ENCODE measurements around the gene CCDC28B.
"Not testable (repeated sequence)": the region's sequence is repeated elsewhere in the genome, so short reads cannot be mapped to it uniquely, and the experiment has no call there.

CCDC28B gene

DNA sequence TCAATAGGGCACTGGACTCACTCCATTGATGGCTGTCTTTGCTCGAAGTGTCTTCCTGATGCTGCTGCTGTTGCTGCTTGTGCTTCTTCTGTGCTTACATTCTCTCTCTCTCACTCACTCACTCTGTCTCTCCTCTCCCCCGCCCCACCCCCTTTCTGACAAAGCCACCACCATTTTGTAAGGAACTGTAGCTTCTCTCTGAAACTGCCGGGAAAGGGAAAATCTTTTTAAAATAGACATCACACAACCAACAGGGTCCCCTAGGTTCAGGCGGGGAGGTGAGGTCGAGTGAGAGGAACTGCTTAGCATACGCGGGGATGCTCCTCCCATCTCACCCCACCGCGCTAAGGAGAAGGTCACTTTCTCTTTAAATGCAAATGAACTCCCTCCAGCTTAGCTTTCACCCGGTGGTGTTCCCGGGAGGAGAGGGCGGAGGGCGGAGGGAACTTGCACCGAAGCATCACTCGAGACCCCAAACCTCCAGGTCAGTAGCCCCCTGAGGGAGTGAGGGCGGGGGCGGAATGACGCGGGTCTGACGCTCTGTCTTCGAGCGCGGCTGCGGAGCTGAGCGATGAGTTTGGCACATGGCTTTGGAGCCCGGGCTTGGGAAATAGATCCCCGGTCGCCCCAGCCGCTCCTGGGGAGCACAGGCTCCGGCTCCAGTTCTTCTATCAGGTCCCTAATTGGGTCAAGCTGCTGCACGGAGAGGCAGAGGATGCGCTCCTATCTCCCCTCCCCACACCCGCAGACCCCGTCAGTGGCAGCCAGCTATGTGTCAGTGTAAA is at the start of gene CCDC28B:
Gene CCDC28B (plus strand): TSS at position 370 of the 785 bp plus-strand sequence. CDS start 1,341 bp downstream, outside the sequence.
- DNase-seq = peak; percentile 48
- in situ Hi-C loops (cut with HindIII; ENCODE audit: low pct_ligation_motif_present, low pct_unique_long_range_greater_than_20kb, low sequenced_read_pairs) = no loop called here

DNA sequence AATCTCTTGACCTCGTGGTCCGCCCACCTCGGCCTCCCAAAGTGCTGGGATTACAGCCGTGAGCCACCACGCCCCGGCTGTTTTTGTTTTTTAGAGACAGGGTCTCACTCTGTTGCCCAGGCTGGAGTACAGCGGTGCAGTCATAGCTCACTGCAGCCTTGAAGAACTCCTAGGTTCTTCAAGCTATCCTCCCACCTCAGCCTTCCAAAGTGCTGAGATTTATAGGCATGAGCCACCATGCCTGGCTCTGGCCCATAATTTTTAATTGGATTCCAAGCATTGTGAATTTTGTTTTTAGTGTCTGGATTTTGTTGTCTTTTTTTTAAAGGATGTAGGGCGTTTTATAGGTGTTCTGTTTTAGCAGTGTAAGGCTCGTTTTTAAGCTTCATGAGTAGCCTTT is 49.5 kb upstream of the CCDC28B start:
- in situ Hi-C loops (cut with HindIII; ENCODE audit: low pct_ligation_motif_present, low pct_unique_long_range_greater_than_20kb, low sequenced_read_pairs) = no loop called here
- no peak for DNase-seq

DNA sequence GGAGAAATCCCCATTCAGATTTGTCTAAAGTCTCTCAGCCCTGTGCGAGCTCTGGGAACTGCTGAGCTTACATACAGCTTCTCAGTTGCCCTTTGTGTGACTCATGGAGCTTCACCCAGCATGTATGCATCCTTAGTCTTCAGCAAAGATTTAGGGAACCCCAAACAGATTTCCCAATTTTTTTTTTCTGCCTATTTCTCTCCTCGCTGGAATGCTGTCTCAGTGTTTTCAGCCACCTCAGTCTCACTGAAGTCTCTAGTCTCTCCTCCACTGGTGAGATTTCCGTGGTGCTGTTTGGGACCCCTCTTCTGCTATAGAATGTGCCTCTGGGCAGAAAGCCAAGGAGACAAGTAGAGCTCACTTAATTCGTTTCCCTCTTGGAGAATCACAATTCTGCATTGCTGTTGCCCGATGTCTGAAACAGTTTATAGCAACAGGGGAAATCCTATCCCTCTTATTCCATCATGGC is 49.0 kb upstream of the CCDC28B start:
- in situ Hi-C loops (cut with HindIII; ENCODE audit: low pct_ligation_motif_present, low pct_unique_long_range_greater_than_20kb, low sequenced_read_pairs) = no loop called here
- no peak for DNase-seq

DNA sequence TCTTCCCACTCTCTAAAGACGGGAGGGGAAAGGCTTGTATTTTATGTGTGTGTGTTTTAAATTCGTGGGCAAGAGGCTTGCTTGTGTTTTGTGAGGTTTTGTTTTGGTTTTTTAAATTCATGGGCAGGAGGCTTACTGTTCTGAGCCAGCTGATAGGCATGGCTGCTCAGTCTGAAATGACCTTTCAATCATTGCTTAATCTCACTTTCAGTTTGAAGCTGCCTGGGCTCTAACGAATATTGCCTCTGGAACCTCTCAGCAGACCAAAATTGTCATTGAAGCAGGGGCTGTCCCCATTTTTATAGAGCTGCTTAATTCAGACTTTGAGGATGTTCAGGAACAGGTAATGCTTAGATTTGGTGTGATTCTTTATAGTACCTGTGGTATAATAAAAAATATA is 41.2 kb upstream of the CCDC28B start:
- no peak for DNase-seq
- in situ Hi-C loops (cut with HindIII; ENCODE audit: low pct_ligation_motif_present, low pct_unique_long_range_greater_than_20kb, low sequenced_read_pairs) = no loop called here

DNA sequence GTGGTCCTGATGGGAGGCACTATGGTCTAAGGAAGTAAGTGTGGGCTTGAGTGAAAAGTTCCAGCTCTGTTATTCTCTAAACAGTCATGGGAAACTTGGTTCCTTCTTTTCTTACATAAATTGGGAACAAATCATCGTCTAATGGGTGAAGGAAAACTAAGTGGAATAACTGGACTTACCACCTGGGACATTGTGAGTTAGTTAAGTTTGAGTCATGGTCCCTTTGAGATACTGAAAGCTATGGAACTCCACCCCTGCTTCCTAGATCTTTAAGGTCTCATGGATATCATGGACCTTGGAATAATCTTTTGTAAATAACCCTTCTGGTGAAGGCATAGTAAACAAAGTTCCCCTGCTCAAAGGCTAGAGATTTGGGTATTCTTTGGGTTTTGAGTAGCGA is 37.0 kb upstream of the CCDC28B start:
- no peak for DNase-seq
- in situ Hi-C loops (cut with HindIII; ENCODE audit: low pct_ligation_motif_present, low pct_unique_long_range_greater_than_20kb, low sequenced_read_pairs) = no loop called here

DNA sequence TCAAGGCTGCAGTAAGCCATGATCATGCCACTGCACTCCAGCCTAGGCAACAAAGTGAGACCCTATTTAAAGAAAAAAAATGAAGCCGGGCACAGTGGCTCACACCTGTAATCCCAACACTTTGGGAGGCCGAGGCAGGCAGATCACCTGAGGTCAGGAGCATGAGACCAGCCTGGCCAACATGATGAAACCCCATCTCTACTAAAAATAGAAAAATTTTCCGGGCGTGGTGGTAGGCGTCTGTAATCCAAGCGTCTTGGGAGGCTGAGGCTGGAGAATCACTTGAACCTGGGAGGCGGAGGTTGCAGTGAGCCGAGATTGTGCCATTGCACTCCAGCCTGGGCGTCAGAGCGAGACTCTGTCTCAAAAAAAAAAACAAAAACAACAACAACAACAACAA is 34.8 kb upstream of the CCDC28B start:
- DNase-seq; in situ Hi-C loops (cut with HindIII; ENCODE audit: low pct_ligation_motif_present, low pct_unique_long_range_greater_than_20kb, low sequenced_read_pairs): not testable (repeated sequence)

DNA sequence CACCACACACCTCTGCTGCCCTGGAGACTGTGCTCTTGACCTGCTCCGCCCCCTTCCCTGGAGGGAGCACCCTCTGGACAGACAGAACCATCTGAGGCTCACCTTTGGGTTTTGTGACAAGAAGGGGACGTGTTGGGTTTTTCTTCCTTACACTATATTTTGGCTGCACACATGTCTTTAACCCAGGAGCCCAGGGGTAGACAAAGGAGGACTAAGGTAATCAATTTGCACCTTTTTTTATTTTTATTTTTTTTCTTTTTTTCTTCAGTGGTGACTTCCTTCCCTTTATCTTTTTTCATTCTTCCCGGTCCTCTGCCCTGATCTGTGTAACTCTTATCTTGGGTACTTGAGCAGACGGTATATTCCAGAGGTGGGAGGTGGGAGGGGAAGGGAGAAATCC is 29.4 kb upstream of the CCDC28B start:
- no peak for DNase-seq
- in situ Hi-C loops (cut with HindIII; ENCODE audit: low pct_ligation_motif_present, low pct_unique_long_range_greater_than_20kb, low sequenced_read_pairs) = no loop called here

DNA sequence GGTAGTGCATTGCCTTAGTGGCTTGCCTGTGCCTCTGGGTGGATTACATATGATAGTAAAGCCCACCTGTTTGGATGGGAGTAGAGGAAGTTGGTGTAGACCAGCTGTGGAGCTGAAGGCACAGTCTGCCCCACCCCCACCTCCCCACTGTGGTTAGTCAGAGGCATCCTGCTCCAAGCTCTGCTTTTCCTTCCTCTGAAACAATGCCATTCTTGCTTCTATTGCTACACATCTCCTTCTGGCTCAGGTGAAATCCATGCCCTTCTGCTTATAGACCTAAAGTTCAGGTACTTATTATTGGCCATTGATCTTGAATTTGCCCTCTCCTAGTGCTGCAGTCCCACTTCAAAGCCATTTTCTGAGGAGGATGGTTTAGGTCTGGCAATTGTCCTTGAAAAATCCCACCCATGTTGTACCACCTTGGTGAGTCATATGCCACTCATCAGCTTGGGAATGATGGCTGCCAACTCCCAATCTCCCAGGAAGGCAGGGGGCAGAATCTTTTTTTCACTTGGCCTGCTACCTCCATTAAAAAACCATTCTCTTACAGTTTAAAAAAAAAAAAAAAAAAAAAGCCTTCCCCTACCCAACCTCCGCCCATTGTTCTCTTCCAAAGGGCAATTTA is 27.7 kb upstream of the CCDC28B start:
- DNase-seq = no peak

DNA sequence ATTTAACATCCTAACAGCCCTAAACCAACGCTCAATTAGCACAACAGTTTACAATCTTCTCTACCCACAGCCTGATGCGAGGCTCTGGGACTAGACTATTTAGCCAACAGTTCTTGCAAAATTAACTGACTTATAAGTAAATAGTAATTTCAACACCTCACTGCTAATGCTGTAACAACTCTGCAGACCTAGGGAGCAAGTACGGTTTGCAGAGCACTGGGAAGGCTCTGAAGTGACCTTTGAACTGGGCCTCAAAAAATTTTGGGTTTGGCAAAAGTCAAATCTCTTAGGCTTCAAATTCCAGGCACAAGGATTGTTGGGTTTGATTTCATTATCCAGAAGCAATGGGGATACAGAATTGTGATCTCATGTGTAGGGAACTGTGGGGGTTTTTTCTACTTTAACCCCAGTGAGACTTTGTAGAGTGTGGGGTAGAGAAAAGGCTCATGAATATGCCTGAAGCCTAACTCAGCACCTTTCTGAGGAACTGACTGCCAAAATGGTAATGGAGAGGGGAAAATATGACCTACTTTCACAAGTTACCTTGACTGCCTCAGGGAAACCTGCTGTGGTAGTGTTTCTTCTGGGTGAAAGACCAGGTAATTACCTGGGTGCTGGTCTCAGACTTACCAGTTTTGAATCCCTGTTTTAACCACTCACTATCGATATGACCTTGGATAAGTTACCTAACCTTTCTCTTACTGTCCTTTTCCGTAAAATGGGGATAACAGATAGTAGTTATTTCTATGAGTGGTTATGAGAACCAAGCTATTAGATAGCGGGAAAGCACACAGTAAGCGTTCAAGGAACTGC is 21.8 kb upstream of the CCDC28B start:
- no peak for DNase-seq
- in situ Hi-C loops (cut with HindIII; ENCODE audit: low pct_ligation_motif_present, low pct_unique_long_range_greater_than_20kb, low sequenced_read_pairs) = no loop called here

More for the DNA sequence above, 27.7 kb upstream of the CCDC28B start:
- in situ Hi-C loops (cut with HindIII; ENCODE audit: low pct_ligation_motif_present, low pct_unique_long_range_greater_than_20kb, low sequenced_read_pairs) = no loop called here

DNA sequence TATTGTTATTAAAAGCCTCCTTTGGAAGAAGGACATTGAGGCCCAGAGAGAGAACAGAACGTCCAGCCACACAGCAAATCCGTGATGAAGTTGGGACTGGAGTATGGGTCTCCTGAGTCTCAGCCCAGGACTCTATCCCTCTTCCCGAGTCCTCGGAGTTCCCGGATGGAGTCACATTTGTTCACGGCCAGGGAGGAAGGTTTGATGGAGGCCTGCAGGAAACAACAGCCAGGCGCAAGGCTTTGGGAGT is 21.3 kb upstream of the CCDC28B start:
- no peak for DNase-seq
- in situ Hi-C loops (cut with HindIII; ENCODE audit: low pct_ligation_motif_present, low pct_unique_long_range_greater_than_20kb, low sequenced_read_pairs) = no loop called here

DNA sequence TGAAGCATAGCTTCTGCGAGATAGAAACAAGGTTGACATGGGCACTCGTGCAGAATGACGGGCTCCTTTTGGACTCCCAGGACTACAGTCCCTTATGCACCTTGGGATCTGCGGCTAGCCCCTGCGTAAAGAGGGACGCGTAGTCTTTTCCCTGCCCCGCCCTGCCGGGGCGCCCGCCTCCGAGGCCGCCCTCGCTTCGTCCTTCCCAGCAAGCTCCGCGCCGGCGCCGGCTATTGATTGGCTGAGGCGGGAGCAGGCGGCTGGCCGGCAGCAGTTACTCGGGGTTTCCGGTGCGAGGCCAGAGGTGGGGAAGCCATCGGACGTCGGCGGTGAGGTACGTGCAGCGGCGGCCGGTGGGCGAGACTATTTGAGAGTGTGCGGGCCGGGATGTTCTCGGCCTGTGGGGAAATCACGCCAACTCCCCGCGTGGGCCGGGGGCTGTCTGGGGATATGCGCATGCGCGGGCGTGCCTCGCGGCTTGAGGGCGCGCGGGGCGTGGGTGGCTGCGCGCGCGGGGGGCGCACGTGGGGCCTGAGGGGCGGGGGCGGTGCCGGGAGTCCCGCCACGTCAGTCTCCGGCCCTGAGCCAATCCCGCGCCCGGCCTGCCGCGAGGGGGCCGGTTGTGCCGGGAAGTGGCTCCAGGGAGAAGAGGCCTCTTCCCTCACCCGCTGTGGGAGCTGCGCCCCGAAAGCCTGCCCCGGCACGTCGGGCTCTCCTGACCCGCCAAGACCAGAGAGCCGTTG is 20.8 kb upstream of the CCDC28B start, which contains the start of gene TXLNA:
Gene TXLNA (plus strand): TSS at position 233 of the 743 bp plus-strand sequence. CDS start 671 bp downstream, outside the sequence.
- DNase-seq = peak; percentile 90
- in situ Hi-C loops (cut with HindIII; ENCODE audit: low pct_ligation_motif_present, low pct_unique_long_range_greater_than_20kb, low sequenced_read_pairs) = no loop called here

DNA sequence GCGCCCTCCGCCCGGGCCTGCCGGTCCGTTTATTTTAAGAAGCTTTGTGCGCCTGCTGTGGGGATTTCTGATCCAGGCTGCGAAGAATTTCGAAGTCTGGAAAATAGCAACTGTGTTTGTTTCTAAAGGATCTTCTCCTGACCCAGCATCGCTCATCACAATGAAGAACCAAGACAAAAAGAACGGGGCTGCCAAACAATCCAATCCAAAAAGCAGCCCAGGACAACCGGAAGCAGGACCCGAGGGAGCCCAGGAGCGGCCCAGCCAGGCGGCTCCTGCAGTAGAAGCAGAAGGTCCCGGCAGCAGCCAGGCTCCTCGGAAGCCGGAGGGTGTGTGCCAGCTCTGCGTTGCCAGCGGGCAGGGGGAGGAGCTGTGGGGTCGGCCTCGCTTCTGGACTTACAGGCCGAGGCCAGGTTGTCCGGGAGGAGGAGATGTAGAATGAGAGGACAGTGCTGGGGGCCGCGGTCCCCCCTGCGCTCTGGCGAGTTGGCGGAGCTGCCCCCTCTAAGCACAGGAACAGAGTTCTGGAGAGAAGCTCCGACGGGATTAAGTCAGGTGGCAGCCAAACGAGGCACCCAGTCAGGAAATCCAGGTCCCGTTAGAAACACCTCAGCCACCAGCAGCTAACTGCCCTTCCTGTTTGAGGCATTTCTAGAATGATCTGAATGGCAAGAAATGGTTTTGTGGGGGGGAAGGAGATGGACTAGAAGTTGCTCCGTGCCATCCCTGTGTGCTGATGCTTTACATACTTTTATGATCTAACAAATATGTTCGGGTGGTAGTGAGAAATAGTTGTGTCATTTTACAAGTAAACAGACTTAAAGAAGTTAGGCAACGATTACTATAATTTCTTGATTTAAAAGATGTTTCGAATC is 20.0 kb upstream of the CCDC28B start:
- in situ Hi-C loops (cut with HindIII; ENCODE audit: low pct_ligation_motif_present, low pct_unique_long_range_greater_than_20kb, low sequenced_read_pairs) = no loop called here
- DNase-seq = peak; percentile 56

DNA sequence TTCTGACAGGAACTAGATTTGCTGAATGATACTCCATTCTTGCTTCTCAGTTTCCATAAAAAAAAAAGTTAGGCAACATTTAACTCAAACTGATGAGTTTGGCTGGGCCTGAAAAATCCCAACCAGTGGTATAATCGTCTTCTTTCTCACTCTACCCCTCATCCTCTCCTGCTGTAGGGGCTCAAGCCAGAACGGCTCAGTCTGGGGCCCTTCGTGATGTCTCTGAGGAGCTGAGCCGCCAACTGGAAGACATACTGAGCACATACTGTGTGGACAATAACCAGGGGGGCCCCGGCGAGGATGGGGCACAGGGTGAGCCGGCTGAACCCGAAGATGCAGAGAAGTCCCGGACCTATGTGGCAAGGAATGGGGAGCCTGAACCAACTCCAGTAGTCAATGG is 19.3 kb upstream of the CCDC28B start:
- in situ Hi-C loops (cut with HindIII; ENCODE audit: low pct_ligation_motif_present, low pct_unique_long_range_greater_than_20kb, low sequenced_read_pairs) = no loop called here
- DNase-seq = no peak

DNA sequence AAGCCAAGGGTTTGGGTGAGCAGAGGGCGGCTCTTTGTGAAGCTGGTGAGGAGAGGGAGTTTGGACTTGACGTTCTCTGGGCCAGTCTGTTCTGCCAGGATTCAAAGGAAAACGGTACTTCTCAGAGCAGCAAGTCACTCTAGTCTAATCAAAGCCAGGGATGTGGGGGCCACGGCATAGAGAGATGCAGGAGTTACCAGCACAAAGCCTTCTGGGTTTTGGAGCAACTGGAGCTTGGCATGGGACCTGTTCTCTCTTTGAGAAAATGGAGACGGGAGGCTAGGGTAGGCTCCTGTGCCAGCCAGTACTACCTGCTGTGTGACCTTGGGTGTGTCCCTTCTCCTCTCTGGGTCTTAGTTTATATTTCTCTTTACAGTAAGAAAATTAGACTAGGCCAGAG is 18.8 kb upstream of the CCDC28B start:
- in situ Hi-C loops (cut with HindIII; ENCODE audit: low pct_ligation_motif_present, low pct_unique_long_range_greater_than_20kb, low sequenced_read_pairs) = no loop called here
- no peak for DNase-seq

DNA sequence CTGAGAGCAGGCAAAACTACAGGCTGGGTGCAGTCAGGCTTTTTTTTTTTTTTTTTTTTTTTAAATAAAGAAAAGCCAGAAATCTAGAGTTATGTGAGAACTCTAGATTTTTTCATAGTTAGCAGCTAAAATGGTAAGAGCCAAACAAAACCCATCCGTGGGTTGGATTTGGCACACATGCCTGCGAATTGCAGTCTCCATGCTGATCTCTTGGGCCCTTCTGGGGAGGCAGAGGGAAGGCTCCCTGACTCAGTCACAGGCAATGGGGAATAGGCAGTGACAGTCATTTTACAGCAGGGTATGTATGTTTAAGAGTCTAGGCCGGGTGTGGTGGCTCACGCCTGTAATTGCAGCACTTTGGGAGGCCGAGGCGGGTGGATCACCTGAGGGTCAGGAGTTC is 18.3 kb upstream of the CCDC28B start:
- in situ Hi-C loops (cut with HindIII; ENCODE audit: low pct_ligation_motif_present, low pct_unique_long_range_greater_than_20kb, low sequenced_read_pairs) = no loop called here
- DNase-seq = no peak

DNA sequence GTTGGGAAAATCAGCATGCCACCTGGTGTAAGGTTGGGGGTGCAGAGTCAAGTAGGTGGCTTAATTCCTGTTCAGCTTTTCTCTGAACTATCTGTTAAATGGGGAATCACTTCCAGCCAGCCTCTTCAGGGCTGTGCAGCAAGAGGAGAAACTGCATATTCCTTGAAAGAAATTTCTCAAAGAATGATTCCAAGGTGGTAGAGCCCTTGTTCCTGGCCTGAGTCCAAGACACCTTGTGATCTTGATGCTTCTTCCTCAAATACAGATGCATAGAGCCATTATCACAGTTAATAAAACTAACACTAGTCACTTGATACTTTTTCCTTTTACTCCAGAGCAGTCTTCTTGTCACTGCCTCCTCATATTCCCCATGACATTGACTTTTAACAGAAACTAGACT is 15.7 kb upstream of the CCDC28B start:
- in situ Hi-C loops (cut with HindIII; ENCODE audit: low pct_ligation_motif_present, low pct_unique_long_range_greater_than_20kb, low sequenced_read_pairs) = no loop called here
- no peak for DNase-seq

DNA sequence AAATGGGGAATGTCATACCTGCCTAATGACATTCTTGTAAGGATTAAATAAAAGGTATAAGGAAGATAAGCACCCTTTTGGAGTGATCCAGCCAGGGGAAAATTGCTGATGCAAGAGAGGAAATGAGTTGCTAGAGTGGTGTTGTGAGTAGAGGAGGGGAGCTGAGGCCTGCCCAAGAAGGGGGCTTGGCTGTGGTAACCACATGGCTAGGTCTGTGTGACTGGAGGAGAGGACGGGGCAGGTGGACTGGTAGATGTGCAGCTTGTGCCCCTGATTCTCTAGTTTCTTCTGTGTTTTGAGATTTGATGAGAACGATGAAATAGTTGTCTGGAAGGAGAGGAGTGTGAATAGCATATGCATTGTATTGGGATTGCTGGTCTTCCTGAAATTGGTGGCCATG is 14.3 kb upstream of the CCDC28B start:
- DNase-seq = no peak
- in situ Hi-C loops (cut with HindIII; ENCODE audit: low pct_ligation_motif_present, low pct_unique_long_range_greater_than_20kb, low sequenced_read_pairs) = no loop called here

DNA sequence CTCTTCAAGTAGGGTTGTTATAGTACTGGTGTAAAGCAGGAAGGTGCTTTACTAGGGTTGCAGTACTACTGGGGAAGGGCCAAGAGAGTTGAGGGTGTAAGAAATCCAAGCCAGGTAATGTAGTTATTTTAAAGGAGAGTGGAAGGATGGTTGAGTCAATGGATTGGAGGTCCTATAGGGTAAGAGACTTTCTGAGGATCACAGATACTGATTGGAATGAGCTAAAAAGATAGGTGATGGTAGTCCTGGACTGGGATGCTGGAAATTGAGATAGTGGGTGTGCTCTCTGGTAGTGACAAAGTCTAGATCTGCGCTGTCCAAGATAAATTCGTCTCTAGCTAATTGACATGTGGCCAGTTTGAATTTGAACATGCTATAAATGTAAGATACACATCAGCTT is 13.9 kb upstream of the CCDC28B start:
- in situ Hi-C loops (cut with HindIII; ENCODE audit: low pct_ligation_motif_present, low pct_unique_long_range_greater_than_20kb, low sequenced_read_pairs) = no loop called here
- DNase-seq = no peak

Measured in ACHN (cell line).